HG03045 (cell line): ENCODE results near the gene SLC24A4.

ENCODE experiments used
- ATAC-seq: cut with Tn5 transposase; IDR thresholded peaks from one replicate; pipeline ENCODE4 v1.9.1; 2021; ENCODE audit warnings: mild to moderate bottlenecking, moderate library complexity; ENCODE audit not compliant: unreplicated experiment

SLC24A4 gene

DNA sequence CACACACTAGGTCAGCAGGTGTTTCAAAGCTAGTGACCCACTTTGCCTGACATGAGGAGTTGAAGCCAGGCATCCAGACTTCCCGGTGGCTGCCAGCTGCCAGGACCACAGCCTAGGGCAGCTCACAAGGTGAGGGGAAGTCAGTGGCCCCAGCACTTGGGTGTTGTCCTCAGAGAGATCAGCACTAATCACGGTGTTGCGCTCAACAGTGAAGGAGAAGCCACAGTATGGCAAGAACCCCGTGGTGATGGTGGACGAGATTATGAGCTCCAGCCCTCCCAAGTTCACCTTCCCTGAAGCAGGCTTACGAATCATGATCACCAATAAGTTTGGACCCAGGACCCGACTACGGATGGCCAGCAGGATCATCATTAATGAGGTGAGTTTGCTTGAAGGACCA lies 130.7 kb downstream of the SLC24A4 start:
- no peak for ATAC-seq

DNA sequence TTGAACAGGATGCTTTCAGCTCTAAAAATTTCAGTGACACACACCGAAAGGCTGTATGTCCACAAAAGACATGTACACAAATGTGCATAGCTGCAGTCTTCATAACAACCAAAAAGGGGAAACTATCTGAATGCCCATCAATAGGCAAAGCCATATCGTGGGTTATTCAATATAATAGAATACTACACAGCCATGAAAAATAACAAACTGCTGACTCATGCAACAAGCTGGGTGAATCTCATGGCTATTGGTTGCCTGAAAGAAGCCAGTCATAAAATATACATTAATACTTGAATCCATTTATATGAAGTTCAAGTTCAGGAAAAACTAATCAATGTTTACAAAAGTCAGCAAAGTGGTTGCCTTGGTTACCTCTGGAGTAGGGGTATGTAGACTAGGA lies 132.3 kb downstream of the SLC24A4 start:
- no peak for ATAC-seq

DNA sequence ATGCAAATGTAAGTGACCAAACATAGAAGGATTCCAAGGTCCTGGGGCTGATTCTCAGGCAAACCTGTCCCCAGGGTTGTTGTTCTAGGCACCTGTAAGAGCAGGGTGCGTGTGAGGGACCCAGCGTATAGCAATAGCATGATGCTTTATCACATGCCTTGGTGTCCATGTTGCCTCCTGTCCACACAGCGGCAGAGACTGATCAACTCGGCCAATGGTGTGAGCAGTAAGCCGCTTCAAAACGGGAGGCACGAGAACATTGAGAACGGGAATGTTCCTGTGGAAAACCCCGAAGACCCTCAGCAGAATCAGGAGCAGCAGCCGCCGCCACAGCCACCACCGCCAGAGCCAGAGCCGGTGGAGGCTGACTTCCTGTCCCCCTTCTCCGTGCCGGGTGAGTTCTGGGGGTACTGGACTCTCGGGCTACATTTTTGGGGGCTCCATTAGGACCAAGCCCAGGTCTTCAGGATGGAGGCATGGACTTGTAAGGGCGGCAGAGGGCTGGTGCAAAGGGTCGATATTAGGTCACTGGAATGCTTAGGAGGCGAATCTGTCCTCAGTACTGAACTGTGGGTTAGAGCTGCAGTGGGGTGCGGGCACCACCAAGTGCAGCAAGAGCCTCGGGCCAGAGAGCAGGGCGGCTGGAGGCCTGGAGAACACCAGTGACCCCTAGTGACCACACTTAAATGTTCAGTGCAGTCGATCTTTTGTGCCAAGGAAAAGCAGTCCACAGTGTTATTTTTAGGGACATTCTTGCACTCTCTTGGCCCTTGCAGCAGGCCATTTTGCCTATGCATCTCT lies 133.4 kb downstream of the SLC24A4 start:
- ATAC-seq = no peak

DNA sequence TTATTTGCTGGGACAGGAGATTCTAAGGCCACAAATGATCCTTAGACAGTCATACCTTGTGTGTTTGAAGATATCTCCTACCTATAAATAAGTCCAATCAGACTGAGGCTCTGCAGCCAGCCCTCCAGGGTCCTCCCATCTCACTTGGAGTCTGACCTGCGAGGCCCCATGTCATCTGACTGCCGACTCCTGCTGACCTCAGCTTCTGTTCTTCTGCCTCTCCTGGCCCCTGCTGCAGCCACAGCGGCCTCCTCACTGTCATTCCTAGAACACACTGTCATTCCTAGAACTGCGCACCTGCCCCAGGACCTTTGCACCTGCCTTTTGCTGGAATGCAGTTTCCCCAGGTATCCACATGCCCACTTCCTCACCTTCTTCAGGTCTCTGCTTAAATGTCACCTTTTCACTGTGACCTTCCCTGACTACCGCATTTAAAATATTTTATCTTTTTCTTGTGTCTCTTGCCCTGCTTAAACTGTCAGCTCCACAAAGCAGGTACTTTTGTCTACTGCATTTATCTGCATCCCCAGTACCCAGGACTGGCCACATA lies 134.1 kb downstream of the SLC24A4 start:
- ATAC-seq = no peak

DNA sequence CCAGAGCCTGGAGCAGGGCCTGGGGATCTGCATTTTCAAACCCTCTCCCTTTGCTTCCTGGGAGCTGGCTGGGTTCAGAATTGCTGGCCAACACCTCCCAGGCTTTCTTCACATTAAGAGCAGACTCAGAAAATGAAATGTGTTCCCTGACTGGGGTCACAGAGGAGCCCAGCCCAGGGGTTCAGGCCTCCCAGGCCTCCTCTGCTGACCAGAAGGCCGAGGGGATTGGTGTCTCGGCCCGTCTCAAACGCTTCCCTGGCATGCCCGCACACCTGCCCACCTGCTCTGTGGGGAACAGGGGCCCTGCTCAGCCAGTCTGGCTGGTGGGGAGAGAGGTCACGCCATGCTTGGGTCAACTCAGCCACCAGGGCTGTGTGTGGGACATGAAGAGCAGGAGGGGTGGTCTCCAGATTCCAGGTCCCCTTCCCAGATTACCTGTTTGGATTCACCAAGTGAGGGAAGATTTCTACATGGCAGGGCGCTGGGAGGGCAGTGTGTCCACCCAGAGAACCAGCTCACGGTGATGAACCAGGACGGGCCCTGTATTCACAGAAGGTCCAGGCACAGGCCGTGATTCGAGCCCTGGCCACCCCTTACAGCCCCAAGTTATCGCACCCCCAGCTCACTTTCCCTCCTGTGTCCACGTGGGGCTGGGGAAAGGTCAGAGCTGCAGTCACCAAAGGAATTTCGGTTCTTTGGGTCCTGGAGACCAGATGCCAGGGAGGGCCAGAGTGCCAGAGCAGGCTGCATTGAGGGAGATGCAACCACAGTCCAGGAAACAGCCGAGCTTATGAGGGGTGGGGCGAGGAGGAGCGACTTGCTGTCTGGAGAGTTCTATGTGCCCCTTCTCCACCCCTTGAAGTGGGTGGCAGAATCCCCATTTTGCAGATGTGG lies 135.4 kb downstream of the SLC24A4 start:
- ATAC-seq = no peak

DNA sequence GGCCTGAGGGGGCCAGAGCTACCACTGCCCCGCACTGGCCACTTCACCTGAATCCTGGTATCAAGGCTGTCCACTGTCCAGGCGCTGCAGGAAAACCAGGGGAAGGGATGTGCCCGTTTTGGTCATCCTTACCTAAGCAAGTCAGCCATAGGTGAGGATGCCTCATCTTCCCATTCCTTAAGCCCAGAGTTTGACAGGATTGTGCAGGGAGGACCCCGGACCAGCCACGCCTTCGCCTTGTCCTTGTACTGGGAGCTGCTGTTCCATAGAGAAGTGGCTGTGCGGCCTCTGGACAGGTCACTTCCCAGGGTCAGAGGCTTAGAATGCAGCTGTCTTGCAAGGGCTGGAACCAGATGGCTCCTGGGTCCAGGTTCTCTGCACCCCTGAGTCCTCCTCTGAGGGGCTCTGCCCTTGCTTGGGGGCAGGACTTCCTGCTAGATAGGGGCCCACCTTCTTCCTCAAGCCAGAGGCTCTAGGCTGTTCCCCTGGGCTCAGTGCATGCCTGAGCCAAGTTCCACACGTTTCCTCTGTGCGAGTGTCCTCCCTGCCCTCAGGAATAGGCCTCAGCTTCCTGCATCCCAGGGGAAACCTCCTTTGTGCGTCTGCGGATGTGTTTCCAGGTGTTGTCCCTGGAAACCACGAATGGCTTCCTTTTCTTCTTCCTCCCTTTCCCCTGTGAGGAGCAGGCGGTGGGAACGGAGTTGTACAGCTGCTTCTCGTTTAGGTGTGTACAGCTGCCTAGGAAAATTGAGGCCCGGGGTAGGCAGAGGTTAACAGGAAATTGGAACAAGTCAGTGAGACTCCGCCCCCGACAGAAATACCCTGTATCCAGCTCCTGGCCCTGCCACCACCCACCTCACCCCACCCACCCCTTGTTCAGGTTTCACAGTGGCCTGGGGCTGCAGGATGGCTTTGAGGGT lies 136.3 kb downstream of the SLC24A4 start:
- no peak for ATAC-seq

DNA sequence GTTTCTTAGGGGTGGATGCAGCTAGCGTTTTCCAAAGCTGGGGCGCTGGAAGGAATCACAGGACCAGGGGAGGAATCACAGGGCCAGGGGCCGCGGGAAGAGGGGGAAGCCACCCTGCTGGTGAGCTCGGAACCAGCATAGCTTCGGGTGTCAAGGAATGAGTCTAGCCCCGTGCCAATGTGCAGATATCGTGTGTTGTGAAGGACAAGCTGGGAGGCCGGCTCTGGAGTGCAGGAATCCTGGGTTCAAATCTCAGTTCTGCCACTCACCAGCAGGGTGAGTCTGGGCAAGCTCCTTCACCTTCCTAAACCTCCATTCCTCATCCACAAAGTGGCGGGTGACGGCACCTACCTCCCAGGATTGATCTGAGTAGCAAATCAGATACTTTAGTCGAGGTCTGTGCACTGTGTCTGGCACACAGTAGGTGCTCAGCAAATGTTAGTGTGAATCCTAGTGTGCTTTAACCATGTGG lies 137.0 kb downstream of the SLC24A4 start:
- no peak for ATAC-seq

DNA sequence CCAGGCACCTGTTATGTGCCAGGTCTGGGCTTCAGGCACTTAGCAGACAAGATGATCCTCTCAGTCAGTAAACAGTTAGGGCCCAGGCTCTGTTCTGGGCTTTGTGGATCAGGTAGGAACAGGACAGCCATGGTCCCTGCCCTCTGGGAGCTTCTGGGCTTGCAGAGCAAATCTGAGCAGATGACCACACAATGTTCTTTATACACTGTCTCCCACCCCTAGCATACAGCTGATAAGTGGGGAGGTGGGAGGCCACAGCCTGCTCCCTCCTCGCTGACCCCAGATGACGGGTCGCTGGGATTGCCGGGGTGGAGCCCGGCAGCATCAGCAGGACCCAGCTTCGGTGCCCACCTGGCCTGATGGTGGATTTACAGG lies 137.6 kb downstream of the SLC24A4 start:
- ATAC-seq = no peak

DNA sequence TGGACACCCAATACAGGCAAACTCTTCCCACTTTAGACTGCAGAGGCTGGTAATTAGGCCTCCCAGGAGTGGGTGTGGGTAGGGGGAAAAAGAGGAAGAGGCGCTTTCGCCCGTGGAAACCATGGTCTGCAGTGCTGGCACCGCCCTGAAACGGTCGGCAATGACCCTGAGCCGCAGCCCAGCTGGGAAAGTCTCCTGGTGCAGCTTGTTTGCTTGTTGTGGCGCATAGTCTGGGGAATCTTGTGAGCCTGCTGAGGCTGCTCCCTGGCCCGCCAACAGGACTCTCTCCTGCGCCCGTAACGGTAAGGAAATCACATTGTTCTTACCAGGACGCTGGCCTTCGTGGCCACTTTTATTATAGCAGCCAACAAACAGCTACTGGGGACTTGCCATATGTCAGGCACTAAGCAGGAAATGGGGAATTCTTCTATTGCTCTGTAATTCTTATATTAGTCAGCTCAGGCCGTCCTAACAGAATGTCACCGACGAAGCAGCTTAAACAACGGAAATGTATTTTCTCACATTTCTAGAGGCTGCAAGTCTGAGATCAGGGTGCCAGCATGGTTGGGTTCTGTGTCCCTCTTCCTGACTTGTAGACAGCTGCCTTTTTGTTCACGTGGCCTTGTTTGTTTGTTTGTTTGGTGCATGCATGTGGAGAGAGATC lies 138.1 kb downstream of the SLC24A4 start:
- no peak for ATAC-seq

DNA sequence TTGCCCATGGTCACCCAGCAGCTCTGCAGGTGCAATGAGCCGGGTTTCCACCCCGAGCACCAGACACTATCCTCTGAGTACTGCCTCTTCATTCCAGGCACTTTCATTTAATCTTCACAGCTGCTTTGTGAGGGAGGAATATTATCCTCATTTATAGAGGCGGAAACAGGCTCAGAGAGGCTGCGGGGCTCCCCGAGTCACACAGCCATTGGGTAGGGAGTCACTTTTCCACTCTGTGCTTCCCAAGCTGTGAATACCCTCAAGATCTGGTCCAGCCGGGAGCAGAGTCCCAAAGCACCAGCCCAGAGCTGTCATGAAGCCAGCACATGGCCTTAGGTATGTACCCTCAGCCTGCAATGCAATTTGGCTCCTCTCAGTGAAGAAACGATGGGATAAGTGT lies 138.9 kb downstream of the SLC24A4 start:
- ATAC-seq = no peak

DNA sequence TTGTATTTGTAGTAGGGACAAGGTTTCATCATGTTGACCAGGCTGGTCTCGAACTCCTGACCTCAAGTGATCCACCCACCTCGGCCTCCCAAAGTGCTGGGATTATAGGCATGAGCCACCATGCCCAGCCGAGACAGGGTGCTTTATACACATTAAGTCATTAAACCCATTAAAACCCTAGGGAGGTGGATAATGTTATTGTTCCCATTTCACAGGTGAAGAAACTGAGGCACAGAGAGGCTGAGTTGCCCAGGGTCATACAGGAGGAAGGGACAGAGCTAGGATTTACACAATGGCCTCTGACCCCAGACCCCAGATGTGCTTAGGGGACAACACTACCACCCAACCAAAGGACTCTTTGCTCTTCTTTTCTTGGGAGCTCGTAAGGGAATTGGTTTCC lies 139.6 kb downstream of the SLC24A4 start:
- no peak for ATAC-seq

DNA sequence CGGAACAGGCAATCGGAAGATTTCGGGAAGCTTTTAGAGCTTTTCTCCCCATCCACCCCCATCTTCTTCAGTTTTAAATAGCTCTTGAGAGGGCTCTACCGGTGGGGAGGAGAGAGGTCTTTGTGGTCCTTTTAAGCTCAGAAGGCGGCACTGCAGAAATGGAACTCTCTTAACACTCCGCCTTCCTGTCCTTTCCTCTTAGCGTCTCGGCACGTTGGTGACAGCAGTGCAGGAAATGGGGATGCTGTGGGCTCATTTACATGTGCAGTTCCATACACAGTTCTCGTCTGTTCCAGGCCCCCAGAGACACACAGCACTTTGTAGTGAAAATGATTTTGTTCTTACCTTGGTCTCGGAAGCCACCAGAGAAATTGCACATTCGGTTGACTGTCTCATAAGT lies 140.2 kb downstream of the SLC24A4 start:
- no peak for ATAC-seq

DNA sequence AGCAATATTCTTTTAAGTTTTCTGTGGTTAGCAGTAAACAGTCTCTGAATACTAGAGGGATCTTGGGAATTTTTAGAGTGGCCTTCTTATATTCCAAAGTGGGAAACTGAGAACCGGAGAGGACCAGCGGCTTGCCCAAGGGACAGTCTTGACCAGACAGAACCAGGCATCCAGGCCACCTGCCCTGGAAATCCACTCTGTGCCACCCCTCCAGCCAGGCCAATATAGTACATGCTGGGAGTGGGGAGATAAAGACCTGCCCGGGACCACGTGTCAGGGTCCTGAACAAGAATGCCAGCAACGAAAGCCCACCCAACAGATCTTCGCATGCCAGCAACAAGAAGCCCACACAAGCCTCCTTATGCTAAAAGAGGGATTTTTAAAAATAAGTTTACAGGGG lies 141.2 kb downstream of the SLC24A4 start:
- ATAC-seq = no peak

DNA sequence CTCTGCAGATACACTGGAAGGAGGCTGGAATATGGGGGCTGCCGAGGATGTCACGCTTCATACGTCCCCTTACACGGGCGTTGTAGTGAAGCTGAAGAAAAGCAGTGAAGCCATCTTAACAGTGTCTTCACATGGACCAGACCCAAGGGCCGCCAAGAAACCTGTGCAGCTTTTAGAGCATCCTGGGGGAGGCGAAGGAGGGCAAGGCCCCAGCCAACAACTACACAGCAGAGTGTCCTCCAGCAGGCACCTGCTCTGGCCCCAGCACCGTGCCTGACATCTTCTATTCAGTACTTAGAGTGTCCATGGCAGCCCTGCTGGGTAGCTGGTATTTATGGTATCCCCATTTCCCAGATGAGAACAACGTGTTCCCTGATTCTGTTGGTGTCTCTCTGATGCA lies 141.8 kb downstream of the SLC24A4 start:
- no peak for ATAC-seq

DNA sequence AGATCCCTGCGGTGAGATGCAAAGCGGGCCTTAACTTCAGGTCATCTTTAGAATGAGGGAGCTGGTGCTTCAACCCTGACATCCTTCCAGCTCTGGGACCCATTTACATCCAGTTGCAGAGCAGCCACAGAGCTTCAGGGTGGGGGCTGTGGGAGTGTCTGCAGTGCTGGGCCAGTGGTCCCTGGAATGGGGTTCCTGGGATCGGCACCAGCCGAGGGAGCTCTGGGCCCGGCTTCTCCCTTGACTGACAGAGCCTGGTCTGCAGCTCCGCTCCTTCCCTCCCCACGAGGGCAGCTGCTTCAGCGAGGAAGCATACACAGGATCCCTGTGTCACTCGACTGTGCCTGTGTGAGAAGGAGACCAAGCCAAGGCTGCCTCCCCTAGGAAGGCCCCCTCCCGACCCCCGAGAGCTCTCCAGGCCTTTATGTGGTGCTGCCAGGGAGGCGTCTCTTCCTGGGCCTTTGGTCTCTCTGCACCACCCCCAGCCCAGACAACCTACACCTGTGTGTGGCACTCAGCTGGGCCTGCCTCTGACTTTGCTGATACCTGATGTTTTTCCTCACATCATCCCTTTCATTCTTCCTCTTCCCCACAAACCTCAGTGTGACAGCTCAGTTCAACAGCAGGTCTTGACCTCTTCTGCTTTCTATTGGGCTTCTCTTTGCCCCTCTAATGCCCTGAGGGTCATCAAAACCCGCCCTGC lies 142.5 kb downstream of the SLC24A4 start:
- no peak for ATAC-seq

DNA sequence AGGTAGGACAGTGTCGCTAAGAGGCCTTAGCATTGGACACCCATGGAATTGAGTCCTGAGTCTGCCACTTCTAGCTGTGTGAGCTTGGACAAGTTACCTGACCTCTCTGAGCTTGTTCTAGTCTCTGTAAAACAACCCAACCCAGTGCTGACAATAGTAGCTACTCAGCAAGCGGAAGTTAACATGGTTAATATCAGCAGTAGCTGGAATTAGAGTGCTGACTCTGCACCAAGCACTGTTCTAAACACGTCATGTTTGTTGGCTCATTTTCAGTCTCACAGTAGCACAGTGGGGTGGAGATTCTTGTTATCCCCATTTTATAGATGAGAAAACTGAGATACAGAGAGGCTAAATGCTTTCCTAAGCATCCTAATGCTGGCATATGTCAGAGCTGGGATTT lies 143.1 kb downstream of the SLC24A4 start:
- no peak for ATAC-seq

DNA sequence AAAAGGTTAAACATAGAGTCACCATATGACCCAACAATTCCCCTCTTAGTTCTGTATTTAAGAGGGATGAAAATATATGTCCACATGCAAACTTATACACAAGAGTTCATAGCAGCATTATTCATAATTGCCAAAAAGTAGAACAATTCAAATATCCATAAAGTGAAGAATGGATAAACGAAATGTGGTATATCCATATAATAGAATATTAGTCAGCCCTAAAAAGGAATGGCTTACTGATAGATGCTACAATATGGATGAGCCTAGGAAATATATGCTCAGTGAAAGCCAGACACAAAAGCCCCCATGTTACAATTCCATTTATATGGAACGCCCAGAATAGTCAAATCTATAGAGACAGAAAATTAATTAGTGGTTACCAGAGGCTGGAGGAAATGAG lies 146.6 kb downstream of the SLC24A4 start:
- ATAC-seq = no peak

DNA sequence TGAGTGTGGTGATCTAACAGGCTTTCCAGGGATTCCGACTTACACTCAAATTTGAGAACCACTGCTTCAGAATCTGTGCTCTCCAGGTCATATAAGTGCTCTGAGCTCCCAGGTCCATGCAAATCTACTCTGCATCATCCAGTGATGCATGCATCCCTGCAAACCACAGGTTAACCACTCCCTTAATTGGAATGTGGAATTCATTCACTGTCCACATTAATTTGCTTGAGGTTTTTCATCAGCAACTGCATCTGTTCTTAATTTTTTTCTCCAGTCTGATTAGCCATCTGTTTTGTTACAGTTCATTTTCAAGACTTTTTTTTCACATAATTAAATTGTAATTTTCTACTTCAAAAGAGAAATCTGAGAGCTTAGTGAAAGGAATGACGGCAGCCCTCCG lies 147.2 kb downstream of the SLC24A4 start:
- ATAC-seq = no peak

DNA sequence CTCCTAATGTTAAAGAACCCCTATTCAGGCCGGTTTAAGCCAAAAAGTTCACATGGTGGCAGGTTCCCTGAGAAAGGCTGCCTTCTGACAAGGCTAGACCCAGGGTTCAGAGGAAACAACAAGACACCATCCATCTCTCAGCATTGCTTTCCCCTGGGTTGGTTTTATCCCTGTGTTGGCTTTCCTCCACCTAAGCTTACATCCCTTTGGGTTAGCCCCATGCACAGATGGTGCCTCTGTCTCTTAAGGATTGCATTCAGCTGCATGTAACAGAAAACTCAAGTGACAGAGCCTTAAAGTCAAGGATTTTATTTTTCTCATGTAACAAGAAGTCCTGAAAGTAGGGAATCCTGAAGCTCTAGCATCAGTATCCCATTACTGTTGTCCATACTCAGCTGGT lies 147.8 kb downstream of the SLC24A4 start:
- ATAC-seq = no peak

DNA sequence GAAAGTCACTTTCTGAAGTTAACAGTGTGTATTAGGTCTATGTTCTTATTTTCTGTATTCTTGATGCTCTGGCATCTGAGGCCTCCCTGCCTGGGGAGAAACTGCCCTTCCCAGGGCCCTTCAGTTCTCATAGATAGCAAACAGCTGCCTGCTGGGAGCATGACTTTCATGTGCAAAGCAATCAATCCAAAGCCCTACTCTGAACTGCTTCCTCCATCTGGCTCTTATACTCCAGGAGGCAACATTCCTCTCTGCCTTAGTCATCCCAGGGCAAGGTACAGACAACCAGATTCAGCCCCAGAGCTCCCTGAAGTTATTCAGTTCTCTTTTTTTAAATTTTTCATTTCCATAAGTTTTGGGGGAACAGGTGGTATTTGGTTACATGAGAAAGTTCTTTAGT lies 149.0 kb downstream of the SLC24A4 start:
- ATAC-seq = no peak
